HCT116 (cell line): Measurements from ENCODE around the gene C10orf105. TPM values are rescaled to one million over a fixed set of nuclear protein-coding genes. Genes with fewer than 3 reads are reported as not detected.

Experiments used
- ATAC-seq: fragments of 200-7000 bp; cut with Tn5 transposase; 2 replicates; pipeline ENCODE4 v1.9.1; 2020; ENCODE audit warnings: mild to moderate bottlenecking, moderate library complexity
- BruUV-seq: library from RNA; stranded (reverse); fragments of 400-500 nt; replicated peaks from 2 replicates; lab custom pipeline; 2021; lab: Mats Ljungman, UMichigan
- CTCF ChIA-PET: fragments of 300-600 bp; sonication (Branson Sonifier 250); formaldehyde crosslinking; loops from one replicate; lab custom pipeline; 2021; ENCODE audit warnings: antibody characterized with exemption; lab: Charles Lee
- POLR2A ChIA-PET: fragments of 300-600, 350-600 bp; sonication (Branson Sonifier 250); formaldehyde crosslinking; loops from one replicate; lab custom pipeline; 2021; ENCODE audit warnings: antibody characterized with exemption; lab: Charles Lee
- RAD21 ChIA-PET, 2 experiments: fragments of 300-600 bp; sonication (Branson Sonifier 250); formaldehyde crosslinking; loops; one replicate each; lab custom pipeline; 2023; ENCODE audit warnings: low total read pairs in 2 of 2; ENCODE audit not compliant: uncharacterized antibody in 2 of 2, unreplicated experiment in 2 of 2, low non-redundant PET in 1 of 2; lab: Charles Lee
- DNase-seq: peaks from one replicate; pipeline ENCODE4 v3.0.0-alpha.2; 2010; ENCODE audit warnings: low read depth, low spot score
- H2AFZ ChIP-seq: fragments of 200-600 bp; shearing (Covaris generic), sonication (generic); 2 replicates; pipeline ENCODE4 v1.6.1; 2017; ENCODE audit warnings: low read depth, mixed run types, mixed read lengths, antibody characterized with exemption, low read length; ENCODE audit not compliant: poor library complexity, severe bottlenecking
- H3K27ac ChIP-seq: 2 replicates; pipeline ENCODE4 v1.5.1; 2012; ENCODE audit warnings: low read depth, low read length
- H3K27me3 ChIP-seq: fragments of 200-600 bp; sonication (generic); 2 replicates; pipeline ENCODE4 v1.6.1; 2016; ENCODE audit warnings: mixed run types, low read length, mixed read lengths; ENCODE audit not compliant: insufficient read depth
- H3K36me3 ChIP-seq, 2 experiments: fragments of 200-500 bp in 1 of 2; fragments of 200-600 bp in 1 of 2; sonication (Bioruptor generic) in 1 of 2; sonication (generic) in 1 of 2; 2 replicates each; pipeline versions ENCODE4 v1.5.1 to v1.6.1; 2014 to 2016; ENCODE audit warnings: low read length in 2 of 2, inconsistent platforms in 1 of 2, mixed read lengths in 1 of 2, mixed run types in 1 of 2; ENCODE audit not compliant: insufficient read depth in 2 of 2, control insufficient read depth in 1 of 2
- H3K4me1 ChIP-seq, 2 experiments: fragments of 200-600 bp in 1 of 2; sonication (generic) in 1 of 2; 2 replicates each; pipeline versions ENCODE4 v1.5.1 to v1.6.1; 2012 to 2017; ENCODE audit warnings: low read length in 2 of 2, inconsistent platforms in 1 of 2, mild to moderate bottlenecking in 1 of 2, mixed read lengths in 1 of 2, mixed run types in 1 of 2, moderate library complexity in 1 of 2; ENCODE audit not compliant: insufficient read depth in 2 of 2, control insufficient read depth in 1 of 2
- H3K4me2 ChIP-seq: fragments of 200-600 bp; sonication (generic); 2 replicates; pipeline ENCODE4 v1.6.1; 2017; ENCODE audit warnings: mixed run types, low read length, mixed read lengths
- H3K4me3 ChIP-seq, 2 experiments: fragments of 200-600 bp in 1 of 2; sonication (generic) in 1 of 2; replicated peaks in 1 of 2; 2 replicates each; pipeline ENCODE4 v1.5.1; 2011 to 2016; ENCODE audit warnings: low read length in 2 of 2, control low read depth in 1 of 2, low read depth in 1 of 2, mild to moderate bottlenecking in 1 of 2, mixed read lengths in 1 of 2, mixed run types in 1 of 2
- H3K79me2 ChIP-seq: fragments of 200-600 bp; sonication (generic); 2 replicates; pipeline ENCODE4 v1.6.1; 2017; ENCODE audit warnings: mild to moderate bottlenecking, mixed run types, low read length, moderate library complexity, mixed read lengths; ENCODE audit not compliant: insufficient read depth
- H3K9ac ChIP-seq: fragments of 200-600 bp; sonication (generic); 2 replicates; pipeline ENCODE4 v1.6.1; 2016; ENCODE audit warnings: low read length, mixed read lengths
- H3K9me2 ChIP-seq: fragments of 200-600 bp; sonication (generic), shearing (Covaris generic); 2 replicates; pipeline ENCODE4 v1.6.1; 2017; ENCODE audit warnings: mixed run types, mild to moderate bottlenecking, moderate library complexity; ENCODE audit not compliant: insufficient read depth
- H3K9me3 ChIP-seq, 2 experiments: fragments of 200-500 bp in 1 of 2; fragments of 200-600 bp in 1 of 2; sonication (Bioruptor generic) in 1 of 2; sonication (generic) in 1 of 2; 2 replicates each; pipeline ENCODE4 v1.6.1; 2014 to 2017; ENCODE audit warnings: low read length in 2 of 2, mixed read lengths in 2 of 2, inconsistent platforms in 1 of 2, low read depth in 1 of 2, mild to moderate bottlenecking in 1 of 2, mixed run types in 1 of 2, moderate library complexity in 1 of 2; ENCODE audit not compliant: control insufficient read depth in 1 of 2, insufficient read depth in 1 of 2
- H4K20me1 ChIP-seq: fragments of 200-600 bp; sonication (generic), shearing (Covaris generic); 2 replicates; pipeline ENCODE4 v1.6.1; 2017; ENCODE audit warnings: mixed run types, mild to moderate bottlenecking, moderate library complexity; ENCODE audit not compliant: insufficient read depth
- CEBPB ChIP-seq: IDR thresholded peaks from 2 replicates; pipeline ENCODE4 v1.6.1; 2012; ENCODE audit warnings: low read depth
- RAD21 ChIP-seq: IDR thresholded peaks from 2 replicates; pipeline ENCODE4 v1.6.1; 2012; ENCODE audit warnings: low read depth, mild to moderate bottlenecking
- SRF ChIP-seq: IDR thresholded peaks from 2 replicates; pipeline ENCODE4 v1.6.1; 2012; ENCODE audit warnings: low read depth
- YY1 ChIP-seq: IDR thresholded peaks from 2 replicates; pipeline ENCODE4 v1.6.1; 2011; ENCODE audit warnings: low read length, low read depth, moderate library complexity, mild to moderate bottlenecking; ENCODE audit not compliant: insufficient replicate concordance; ENCODE audit errors: extremely low read depth
- intact Hi-C: fragments of 100-400 bp; cut with micrococcal nuclease; formaldehyde crosslinking; loops from 2 replicates; pipeline ENCODE4 v1.10.0; 2022
- total RNA-seq: library from RNA; stranded (reverse); gene quantifications from one replicate; pipeline ENCODE4 v1.2.1, GENCODE V29; 2021; ENCODE audit not compliant: unreplicated experiment

The C10orf105 gene
- total RNA-seq, 1 experiment from 2014 or later: not detected

DNA sequence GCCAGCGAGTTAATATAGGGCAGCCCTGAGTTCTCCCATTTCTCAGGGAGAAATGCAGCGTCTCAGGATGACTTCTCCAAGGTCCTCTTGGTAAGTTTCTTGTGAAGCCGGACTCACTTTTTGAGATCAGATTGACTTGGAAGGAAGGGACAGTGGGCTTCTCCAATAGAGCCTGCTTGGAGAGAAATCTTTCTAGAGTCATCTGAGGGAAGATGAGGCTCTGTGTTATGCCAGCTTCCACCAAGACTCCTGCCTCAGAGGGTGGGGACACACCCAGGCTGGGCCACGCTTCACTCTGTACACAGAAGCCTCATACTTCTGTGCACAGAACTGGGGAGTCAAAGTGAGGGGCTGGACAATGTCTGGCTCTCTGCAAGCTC, 5.6 kb downstream of the C10orf105 start:
- POLR2A ChIA-PET: no interaction called here
- intact Hi-C loops: no loop called here

DNA sequence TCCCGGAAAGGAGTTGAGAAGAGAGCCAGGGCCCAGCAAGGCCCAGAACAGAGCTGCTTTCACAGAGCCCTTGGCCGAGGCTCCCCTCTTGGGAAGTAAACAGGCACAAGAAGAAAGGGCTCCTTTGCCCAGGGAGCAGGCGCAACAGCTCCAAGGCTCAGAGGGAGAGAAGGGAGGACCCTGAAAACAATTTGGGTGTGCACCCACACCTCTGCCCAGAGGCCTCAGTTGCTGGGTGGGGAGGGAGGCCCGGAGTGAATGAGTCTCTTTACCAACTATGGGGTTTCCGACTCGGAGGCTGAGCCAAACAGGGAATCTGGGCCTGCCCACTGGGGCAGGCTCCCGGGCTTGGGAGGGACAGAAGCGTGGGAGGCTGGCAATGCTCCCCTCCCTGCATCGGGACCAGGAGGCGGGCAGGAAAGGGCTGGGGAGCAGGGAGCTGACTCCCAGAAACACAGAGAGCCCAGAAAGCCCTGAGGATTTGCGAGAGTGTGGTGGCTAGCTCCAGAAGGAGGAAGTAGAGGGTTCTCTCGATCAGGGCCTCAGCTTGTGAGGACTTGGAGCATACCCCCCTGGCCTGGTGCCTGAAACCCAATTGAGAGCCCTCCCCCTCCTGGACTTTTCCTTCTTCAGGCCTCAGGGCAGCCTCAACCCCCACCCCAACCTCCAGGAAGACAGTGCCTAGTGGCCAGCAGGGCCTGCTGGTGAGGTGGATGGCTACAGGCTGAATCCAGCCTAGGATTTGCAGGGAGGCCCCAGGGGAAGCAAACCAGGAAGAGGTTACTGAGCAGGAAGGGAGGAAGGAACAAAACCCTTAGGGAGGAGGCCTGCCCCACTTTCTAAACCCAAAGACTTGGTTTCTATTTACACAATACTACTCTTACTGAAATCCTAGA, 6.2 kb downstream of the C10orf105 start:
- ChIA-PET POLR2A (no interaction called here), RAD21 (no interaction called here), CTCF (interaction anchor here (1.2 to 1.7 kb wide), 2 partner anchors 17 to 60 kb away, joined by 4 read pairs; partner anchors contain the start of gene VSIR)
- intact Hi-C loops: no loop called here
- no TSS peak for BruUV-seq
- ATAC-seq (peak; percentile 56), DNase-seq (no peak)
- H3K4me2 ChIP-seq: no peak overlapping the region
- TF ChIP-seq SRF (no peak), YY1 (no peak), RAD21 (peak; percentile 18; the same call in 1 of the 2 replicates)
- no peaks in the 10 kb centered on the region for H3K9me3 ChIP-seq
- H3K36me3 ChIP-seq: no peaks in the 10 kb centered on the region
- no peak overlapping the region for H2AFZ ChIP-seq
- no peaks in the 10 kb centered on the region for H3K9me2 ChIP-seq
- no peaks in the 10 kb centered on the region for H3K27me3 ChIP-seq
- no peak overlapping the region for H3K9ac ChIP-seq
- no peak overlapping the region for H3K4me3 ChIP-seq
- no peaks in the 10 kb centered on the region for H4K20me1 ChIP-seq
- H3K4me1 ChIP-seq: peaks cover 0 to 13% of the 10 kb centered on the region in 2 experiments; a peak in 2 of 4 replicates
- no peak overlapping the region; the same call in 1 of the 2 replicates for H3K27ac ChIP-seq
- no peaks in the 10 kb centered on the region for H3K79me2 ChIP-seq

More for the DNA sequence above, 5.6 kb downstream of the C10orf105 start:
- Histone ChIP-seq H3K36me3 (no peaks in the 10 kb centered on the region), H3K9me3 (no peaks in the 10 kb centered on the region), H3K4me1 (peaks cover 0 to 10% of the 10 kb centered on the region in 2 experiments; a peak in 2 of 4 replicates), H3K4me2 (no peak overlapping the region), H3K9me2 (no peaks in the 10 kb centered on the region), H4K20me1 (no peaks in the 10 kb centered on the region), H3K79me2 (no peaks in the 10 kb centered on the region), H2AFZ (no peak overlapping the region), H3K4me3 (no peak overlapping the region), H3K9ac (no peak overlapping the region), H3K27ac (no peak overlapping the region), H3K27me3 (no peaks in the 10 kb centered on the region)
- CTCF ChIA-PET: interaction anchor here (1.7 kb wide), 1 partner anchor 59 kb away, joined by 4 read pairs; the partner anchor contains the start of gene VSIR
- TF ChIP-seq CEBPB: no peak
- BruUV-seq: no TSS peak
- RAD21 ChIA-PET: no interaction called here
- ATAC-seq: no peak
- no peak for DNase-seq
